Testis (tissue), 3 donors: ENCODE data around the gene TLK2. TPM values are rescaled to one million over a fixed set of nuclear protein-coding genes. Genes with fewer than 3 reads are reported as not detected.
"Not testable (repeated sequence)": the region's sequence is repeated elsewhere in the genome, so short reads cannot be mapped to it uniquely, and the experiment has no call there.

Experiments
- DNase-seq: peaks from one replicate; pipeline ENCODE4 v3.0.0-alpha.2; 2019
- H3K27ac ChIP-seq, 2 donors: fragments of 200-600 bp; sonication (generic); one replicate each; pipeline ENCODE4 v1.5.1; 2019
- H3K27me3 ChIP-seq: fragments of 200-600 bp; sonication (generic); one replicate; pipeline ENCODE4 v1.5.1; 2019
- H3K36me3 ChIP-seq: fragments of 200-600 bp; sonication (generic); one replicate; pipeline ENCODE4 v1.5.1; 2017; ENCODE audit warnings: low read depth; ENCODE audit errors: missing control alignments
- H3K4me1 ChIP-seq: fragments of 200-600 bp; sonication (generic); one replicate; pipeline ENCODE4 v1.5.1; 2019
- H3K4me3 ChIP-seq, 2 donors: fragments of 200-600 bp; sonication (generic); one replicate each; pipeline ENCODE4 v1.5.1; 2017 to 2019
- H3K9me3 ChIP-seq: fragments of 200-600 bp; sonication (generic); one replicate; pipeline ENCODE4 v1.5.1; 2017
- CTCF ChIP-seq, 3 experiments: fragments of 450-650 bp in 2 of 3; fragments of 200-600 bp in 1 of 3; sonication (generic) in 1 of 3; IDR thresholded peaks; one replicate each; pipeline ENCODE4 v1.5.1; 2016 to 2019; ENCODE audit warnings: antibody characterized with exemption in 3 of 3, mild to moderate bottlenecking in 2 of 3, moderate library complexity in 1 of 3
- POLR2A ChIP-seq: fragments of 450-650 bp; IDR thresholded peaks from one replicate; pipeline ENCODE4 v1.6.1; 2017; ENCODE audit warnings: antibody characterized with exemption, mild to moderate bottlenecking, moderate library complexity
- WGBS, 2 donors: methylation state at CpG; one replicate each; pipeline ENCODE4 v1.1.5; 2018; 5-methylcytosine and 5-hydroxymethylcytosine counted together
- intact Hi-C: fragments of 100-400 bp; cut with DNase I; formaldehyde crosslinking; loops from one replicate; pipeline ENCODE4 v1.15.1; 2023; ENCODE audit warnings: low total_unique reads
- polyA plus RNA-seq: library from polyadenylated mRNA; stranded (reverse); fragments of 350-450 nt; fragmentation: Illumina TruSeq; extraction: RNeasy Lipid Tissue Mini Kit (QIAGEN cat#74804); gene quantifications from one replicate; pipeline ENCODE4 v1.2.3, GENCODE V29; 2014; ENCODE audit warnings: low read depth, low replicate concordance; ENCODE audit not compliant: insufficient read depth
- total RNA-seq, 2 donors: library from RNA; depleted of rRNA; stranded (reverse); fragments of >200 nt; gene quantifications; one replicate each; pipeline ENCODE4 v1.2.3, GENCODE V29; 2016

TLK2 gene
- total and polyA plus RNA-seq, 3 donors from 2014 or later: 64.5 to 109 (median 78.2) TPM

- H3K4me1 ChIP-seq, H3K9me3 ChIP-seq, intact Hi-C loops, H3K27ac ChIP-seq, H3K36me3 ChIP-seq, H3K27me3 ChIP-seq, H3K4me3 ChIP-seq: not testable (repeated sequence)
- peak; percentile 45 for DNase-seq
- WGBS, 2 donors: 19 to 27% methylated on average over 4 of the region's 4 CpGs
- peak; percentile 22 to 59 (median 52) for TF ChIP-seq CTCF (IDR thresholded peaks at IDR 0.05)
Observed at GRCh38 chr17:62552851-62553659, 74.4 kb downstream of the TLK2 start.

- intact Hi-C loops, H3K36me3 ChIP-seq, H3K27me3 ChIP-seq, H3K9me3 ChIP-seq, H3K4me1 ChIP-seq, DNase-seq, H3K4me3 ChIP-seq, H3K27ac ChIP-seq: not testable (repeated sequence)
- WGBS, 2 donors: 93 to 95% methylated on average over 5 of the region's 5 CpGs
Observed at GRCh38 chr17:62557532-62557931, 78.9 kb downstream of the TLK2 start.

GRCh38 chr17:62558941-62559340 lies 80.3 kb downstream of the TLK2 start:
- intact Hi-C loops, DNase-seq, H3K9me3 ChIP-seq, H3K4me3 ChIP-seq, H3K4me1 ChIP-seq, H3K27ac ChIP-seq, H3K27me3 ChIP-seq, H3K36me3 ChIP-seq: not testable (repeated sequence)
- 46 to 71% methylated on average over 4 of the region's 4 CpGs for WGBS, 2 donors

- H3K27me3 ChIP-seq, H3K36me3 ChIP-seq, H3K9me3 ChIP-seq, DNase-seq, H3K4me1 ChIP-seq, H3K27ac ChIP-seq, intact Hi-C loops, H3K4me3 ChIP-seq: not testable (repeated sequence)
- WGBS, 2 donors: 92 to 100% methylated on average over 1 to 2 of the region's 2 CpGs
Observed at GRCh38 chr17:62560971-62561370, 82.3 kb downstream of the TLK2 start.

- H3K27me3 ChIP-seq: no peaks in the 10 kb centered on the region
- H3K4me3 ChIP-seq: no peak overlapping the region
- DNase-seq: no peak
- intact Hi-C loops: no loop called here
- no peaks in the 10 kb centered on the region for H3K4me1 ChIP-seq
- TF ChIP-seq POLR2A (no peak), CTCF (IDR thresholded peaks at IDR 0.05) (no peak)
- 17 to 33% methylated on average over 1 of the region's 1 CpG for WGBS, 2 donors
- H3K36me3 ChIP-seq: no peaks in the 10 kb centered on the region
- H3K27ac ChIP-seq: no peak overlapping the region
- H3K9me3 ChIP-seq: no peaks in the 10 kb centered on the region
Observed at GRCh38 chr17:62562656-62563055, 84.0 kb downstream of the TLK2 start.

- no peaks in the 10 kb centered on the region for H3K27me3 ChIP-seq
- no peaks in the 10 kb centered on the region for H3K9me3 ChIP-seq
- intact Hi-C loops: no loop called here
- H3K27ac ChIP-seq: no peak overlapping the region
- H3K4me3 ChIP-seq: no peak overlapping the region
- WGBS, 2 donors: 94% methylated on average over 1 of the region's 1 CpG
- no peaks in the 10 kb centered on the region for H3K4me1 ChIP-seq
- H3K36me3 ChIP-seq: no peaks in the 10 kb centered on the region
- TF ChIP-seq CTCF (IDR thresholded peaks at IDR 0.05): no peak
- no peak for DNase-seq
Observed at GRCh38 chr17:62565817-62566216, 87.2 kb downstream of the TLK2 start.
